MM.1S (cell line): Measurements from ENCODE around the gene MRPL38.

Experiments
- DNase-seq: peaks from one replicate; pipeline ENCODE4 v3.0.0-alpha.2; 2015
- H2AFZ ChIP-seq: fragments of 300-600 bp; sonication (generic); 2 replicates; pipeline ENCODE4 v1.6.0; 2016; ENCODE audit warnings: antibody characterized with exemption, low read length
- H3F3A ChIP-seq: fragments of 300-600 bp; sonication (generic); 2 replicates; pipeline ENCODE4 v1.6.1; 2016; ENCODE audit warnings: mild to moderate bottlenecking, antibody characterized with exemption, low read length, moderate library complexity, mixed read lengths; ENCODE audit not compliant: insufficient read depth
- H3K27ac ChIP-seq: fragments of 300-600 bp; sonication (generic); 2 replicates; pipeline ENCODE4 v1.5.1; 2016; ENCODE audit warnings: mild to moderate bottlenecking, low read length
- H3K27me3 ChIP-seq: fragments of 300-600 bp; sonication (generic); replicated peaks from 2 replicates; pipeline ENCODE4 v1.6.0; 2016; ENCODE audit warnings: low read length; ENCODE audit not compliant: insufficient read depth
- H3K36me3 ChIP-seq: fragments of 300-600 bp; sonication (generic); replicated peaks from 2 replicates; pipeline ENCODE4 v1.6.1; 2016; ENCODE audit warnings: mild to moderate bottlenecking, low read length, mixed read lengths; ENCODE audit not compliant: insufficient read depth
- H3K4me1 ChIP-seq: fragments of 300-600 bp; sonication (generic); 2 replicates; pipeline ENCODE4 v1.6.1; 2016; ENCODE audit warnings: low read length, mixed read lengths
- H3K4me2 ChIP-seq: fragments of 300-600 bp; sonication (generic); 2 replicates; pipeline ENCODE4 v1.6.0; 2016; ENCODE audit warnings: low read depth, low read length
- H3K4me3 ChIP-seq: fragments of 300-600 bp; sonication (generic); 2 replicates; pipeline ENCODE4 v1.5.1; 2016; ENCODE audit warnings: low read length, mixed read lengths
- H3K79me2 ChIP-seq: fragments of 300-600 bp; sonication (generic); 2 replicates; pipeline ENCODE4 v1.6.1; 2016; ENCODE audit warnings: mixed run types, low read length, mixed read lengths
- H3K9ac ChIP-seq: fragments of 300-600 bp; sonication (generic); 2 replicates; pipeline ENCODE4 v1.6.1; 2016; ENCODE audit warnings: low read length, mixed read lengths
- H3K9me2 ChIP-seq: fragments of 300-600 bp; sonication (generic); replicated peaks from 2 replicates; pipeline ENCODE4 v1.6.1; 2016; ENCODE audit warnings: mild to moderate bottlenecking, low read length, mixed read lengths; ENCODE audit not compliant: insufficient read depth
- H3K9me3 ChIP-seq: fragments of 300-600 bp; sonication (generic); replicated peaks from 2 replicates; pipeline ENCODE4 v1.6.1; 2016; ENCODE audit warnings: mild to moderate bottlenecking, low read length, mixed read lengths; ENCODE audit not compliant: insufficient read depth
- H4K20me1 ChIP-seq: fragments of 300-600 bp; sonication (generic); 2 replicates; pipeline ENCODE4 v1.6.1; 2016; ENCODE audit warnings: mild to moderate bottlenecking, low read length, moderate library complexity, mixed read lengths; ENCODE audit not compliant: insufficient read depth
- CTCF ChIP-seq: fragments of 300-600 bp; sonication (generic); IDR thresholded peaks from 2 replicates; pipeline ENCODE4 v1.5.1; 2016; ENCODE audit warnings: antibody characterized with exemption, low read length, mixed read lengths
- EZH2 ChIP-seq: fragments of 300-600 bp; sonication (generic); optimal IDR thresholded peaks from 2 replicates; pipeline ENCODE3; 2017; ENCODE audit warnings: low read depth, mild to moderate bottlenecking, antibody characterized with exemption, low read length, mixed read lengths
- EZH2phosphoT487 ChIP-seq: fragments of 300-600 bp; sonication (generic); IDR thresholded peaks from 2 replicates; pipeline ENCODE4 v1.6.1; 2018; ENCODE audit warnings: antibody characterized with exemption, low read length

The MRPL38 gene

GRCh38 chr17:75940727-75941441, 36.2 kb upstream of the MRPL38 start, which contains the start of gene FBF1:
FBF1 (minus strand) TSS chr17:75941042; CDS start chr17:75938149, 2,893 bp downstream.
- H2AFZ ChIP-seq = peak within 1 kb of the TSS; percentile 92
- TF ChIP-seq EZH2 (no peak), EZH2phosphoT487 (no peak), CTCF (no peak)
- DNase-seq = peak; percentile 92
- no peaks in the 10 kb centered on the region for H3K27me3 ChIP-seq
- peak within 1 kb of the TSS; percentile 91 for H3K4me2 ChIP-seq
- H3K79me2 ChIP-seq = no peaks in the 10 kb centered on the region
- peaks cover 6% of the 10 kb centered on the region for H3K4me1 ChIP-seq
- H3K9me3 ChIP-seq = no peaks in the 10 kb centered on the region
- no peaks in the 10 kb centered on the region for H4K20me1 ChIP-seq
- no peaks in the 10 kb centered on the region for H3F3A ChIP-seq
- H3K9me2 ChIP-seq = no peaks in the 10 kb centered on the region
- H3K9ac ChIP-seq = peak within 1 kb of the TSS; percentile 84
- H3K36me3 ChIP-seq = no peaks in the 10 kb centered on the region
- no peak within 1 kb of the TSS; the same call in 1 of the 2 replicates for H3K27ac ChIP-seq
- H3K4me3 ChIP-seq = peak within 1 kb of the TSS; percentile 88

- Histone ChIP-seq H3K4me1 (peaks cover 6% of the 10 kb centered on the region), H3K9ac (no peak overlapping the region), H3K9me2 (no peaks in the 10 kb centered on the region), H2AFZ (no peak overlapping the region), H3K27ac (no peak overlapping the region), H4K20me1 (no peaks in the 10 kb centered on the region), H3K27me3 (no peaks in the 10 kb centered on the region), H3K4me3 (no peak overlapping the region), H3F3A (no peaks in the 10 kb centered on the region), H3K79me2 (no peaks in the 10 kb centered on the region), H3K9me3 (no peaks in the 10 kb centered on the region), H3K4me2 (no peak overlapping the region), H3K36me3 (no peaks in the 10 kb centered on the region)
- DNase-seq = no peak
- TF ChIP-seq CTCF (no peak), EZH2 (no peak), EZH2phosphoT487 (no peak)
Measured at GRCh38 chr17:75937652-75938051, 33.0 kb upstream of the MRPL38 start.

GRCh38 chr17:75933808-75934207, 29.1 kb upstream of the MRPL38 start:
- no peaks in the 10 kb centered on the region for H4K20me1 ChIP-seq
- DNase-seq = no peak
- no peak overlapping the region for H3K9ac ChIP-seq
- no peaks in the 10 kb centered on the region for H3K36me3 ChIP-seq
- no peaks in the 10 kb centered on the region for H3K4me1 ChIP-seq
- no peak overlapping the region for H3K4me2 ChIP-seq
- H3K27me3 ChIP-seq = no peaks in the 10 kb centered on the region
- H3K79me2 ChIP-seq = no peaks in the 10 kb centered on the region
- H3K4me3 ChIP-seq = no peak overlapping the region
- no peak overlapping the region for H2AFZ ChIP-seq
- no peaks in the 10 kb centered on the region for H3F3A ChIP-seq
- no peaks in the 10 kb centered on the region for H3K9me3 ChIP-seq
- no peak overlapping the region for H3K27ac ChIP-seq
- no peaks in the 10 kb centered on the region for H3K9me2 ChIP-seq
- TF ChIP-seq EZH2phosphoT487 (no peak), CTCF (no peak), EZH2 (no peak)
